Fibroblast of lung (primary cell): ENCODE results near the gene MS4A15.

Experiments used
- CTCF ChIP-seq, 2 donors: IDR thresholded peaks in 1 of 2; conservative IDR thresholded peaks in 1 of 2; 1 replicate in 1 of 2; 2 replicates in 1 of 2; pipeline ENCODE4 v1.5.1; 2011 to 2012; ENCODE audit warnings: low read length in 2 of 2, control low read depth in 1 of 2, inconsistent platforms in 1 of 2, low read depth in 1 of 2, mild to moderate bottlenecking in 1 of 2
- EZH2 ChIP-seq: IDR thresholded peaks from 2 replicates; pipeline ENCODE4 v1.5.1; 2012; ENCODE audit warnings: low read length, control low read depth, mild to moderate bottlenecking; ENCODE audit errors: missing control alignments

- no peak for TF ChIP-seq CTCF (conservative IDR thresholded peaks at IDR 0.05 in 1 of 2, IDR thresholded peaks at IDR 0.05 in 1 of 2; ENCODE audit: low read depth in 1 of 2, low read length in 2 of 2)
- no peak for TF ChIP-seq EZH2
Measured at GRCh38 chr11:60810569-60810968, 53.9 kb downstream of the MS4A15 start.
